DMS79 treated with DMSO at 0.1 percent for 48 hours (cell line): ENCODE results near the gene NEGR1.
"Not testable (repeated sequence)": the region's sequence is repeated elsewhere in the genome, so short reads cannot be mapped to it uniquely, and the experiment has no call there.

Experiments
- DNase-seq: peaks from one replicate; lab custom pipeline; 2025; lab: John Stamatoyannopoulos, UW

Gene NEGR1

DNA sequence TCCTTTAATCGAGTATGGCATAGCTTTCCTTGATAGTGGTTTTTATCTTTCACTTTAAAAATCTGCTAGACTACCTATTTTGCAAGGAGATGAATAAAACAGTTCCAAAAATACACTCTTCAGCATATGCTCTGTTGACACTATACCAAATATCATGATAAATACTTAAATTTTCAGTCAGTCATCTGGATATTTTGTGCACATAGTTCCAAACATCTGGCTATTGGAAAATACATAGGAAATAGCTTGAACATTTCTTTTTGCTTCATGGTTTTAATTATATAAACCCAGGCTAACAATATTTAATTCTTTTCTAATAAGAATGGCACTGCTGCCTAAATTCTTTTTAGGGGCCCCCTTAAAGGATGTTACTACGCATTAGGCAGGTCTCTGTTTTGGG, 342.1 kb downstream of the NEGR1 start:
- DNase-seq: no peak

- no peak for DNase-seq
These were observed 351.8 kb downstream of the NEGR1 start for GRCh38 chr1:71930511-71930910.

- no peak for DNase-seq
These were observed 360.3 kb downstream of the NEGR1 start for GRCh38 chr1:71921935-71922559.

DNA sequence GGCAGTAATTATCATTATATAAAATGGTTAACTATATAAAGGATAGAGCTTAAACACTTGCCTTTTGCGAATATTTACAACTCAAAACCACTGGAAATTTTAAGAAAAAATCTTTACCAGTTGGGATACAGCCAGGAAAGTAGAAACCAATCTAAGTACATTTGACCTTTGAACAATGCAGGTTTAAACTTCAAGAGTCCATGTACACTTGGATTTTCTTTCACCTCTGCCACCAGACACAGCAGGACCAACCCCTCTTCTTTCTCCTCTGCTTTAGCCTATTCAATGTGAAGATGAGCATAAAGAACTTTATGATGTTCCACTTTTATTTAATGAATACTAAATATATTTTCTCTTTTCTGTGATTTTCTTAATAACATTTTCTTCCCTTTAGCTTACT, 361.1 kb downstream of the NEGR1 start:
- DNase-seq: no peak

DNA sequence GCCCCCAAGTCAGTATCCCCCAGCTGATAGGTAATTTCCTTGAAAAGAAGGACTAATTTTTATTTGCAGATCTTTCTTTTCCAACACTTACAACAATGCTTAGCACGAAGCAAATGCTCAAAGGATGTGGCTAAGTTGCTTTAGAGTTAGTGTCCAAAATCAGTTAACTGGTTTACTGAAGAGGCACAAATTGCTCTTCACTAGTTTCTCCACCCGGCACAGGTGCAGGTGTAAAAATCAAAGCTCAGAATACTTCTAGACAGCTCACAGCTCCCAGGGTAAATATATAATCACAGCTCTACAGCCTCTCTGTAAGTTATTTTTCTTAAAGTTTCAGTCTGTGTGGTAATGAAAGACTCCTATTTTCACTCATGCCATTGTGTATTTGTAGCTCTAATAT, 361.8 kb downstream of the NEGR1 start:
- DNase-seq: no peak

DNA sequence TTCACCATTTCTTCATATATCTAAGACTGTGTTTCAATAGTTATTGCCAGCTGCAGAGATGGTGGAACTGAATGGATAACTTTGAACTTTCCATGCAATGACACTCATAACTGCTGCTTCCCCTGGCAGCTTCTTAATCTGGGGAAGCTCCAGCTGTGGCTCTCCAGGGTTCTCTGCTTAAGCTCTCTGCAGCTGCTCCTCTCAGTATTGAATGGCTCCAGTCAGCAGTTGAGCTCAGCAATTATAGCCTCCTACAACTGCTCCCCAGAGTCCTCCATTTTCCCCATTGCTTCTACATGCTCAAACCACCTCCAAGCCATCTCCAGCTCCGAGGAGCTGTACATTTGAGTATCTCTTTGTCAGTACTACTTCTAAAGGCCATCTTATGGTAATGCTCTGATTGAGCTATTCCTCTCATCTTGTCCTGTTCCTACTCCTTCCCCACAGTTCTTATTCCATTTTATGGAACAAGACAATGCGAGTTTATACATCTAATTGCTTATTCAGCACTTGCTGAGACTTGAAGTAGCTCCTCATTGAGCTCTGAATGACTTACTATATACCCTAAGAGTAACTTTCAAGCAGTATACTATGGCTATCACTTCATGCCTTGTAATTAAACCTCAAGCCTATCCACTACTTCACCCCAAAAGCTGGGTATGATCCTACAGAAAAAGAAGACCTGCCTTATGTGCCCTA, 362.4 kb downstream of the NEGR1 start:
- DNase-seq: no peak

- no peak for DNase-seq
These were observed 363.7 kb downstream of the NEGR1 start for GRCh38 chr1:71918630-71919029.

GRCh38 chr1:71916894-71917293, 365.4 kb downstream of the NEGR1 start:
- no peak for DNase-seq

DNA sequence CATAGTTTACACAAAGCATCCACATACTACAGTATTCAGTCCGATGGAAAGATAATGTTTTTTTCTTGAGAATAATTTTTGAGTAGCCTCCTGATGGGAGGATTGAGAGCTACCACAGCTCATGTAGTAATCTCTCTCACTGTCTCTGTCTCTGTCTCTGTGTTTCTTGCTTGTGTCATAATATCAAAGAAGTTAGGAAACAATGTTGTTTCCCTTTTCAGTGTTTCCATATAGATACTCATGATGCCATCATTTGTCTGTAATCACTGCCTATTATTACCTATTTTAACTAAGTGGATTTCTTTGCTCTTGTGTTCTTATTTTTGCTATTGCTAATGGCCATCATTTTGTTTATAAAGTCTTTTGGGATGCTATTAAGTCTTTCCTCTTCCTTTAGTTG, 367.7 kb downstream of the NEGR1 start:
- no peak for DNase-seq

- peak; percentile 95 for DNase-seq
These were observed 373.4 kb downstream of the NEGR1 start for GRCh38 chr1:71908871-71909390.

DNA sequence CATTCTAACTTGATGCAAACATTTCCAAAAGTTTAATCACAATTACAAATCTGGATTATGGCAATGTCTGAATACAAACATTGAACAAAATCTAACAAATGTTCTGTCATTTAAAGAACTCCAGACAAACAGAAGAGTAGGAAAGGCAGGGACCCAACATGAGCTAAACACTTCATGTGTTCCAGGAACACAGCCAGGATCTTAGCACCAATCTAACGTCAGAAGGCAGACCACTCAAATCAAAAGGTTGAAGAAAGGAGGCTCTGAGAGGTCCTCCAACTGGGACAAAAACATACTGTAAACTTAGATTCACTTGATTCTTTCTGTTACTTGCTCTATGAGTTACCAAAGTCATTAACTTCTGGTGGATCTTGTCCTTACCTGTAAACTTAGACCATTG, 374.0 kb downstream of the NEGR1 start:
- DNase-seq: peak; percentile 97

- DNase-seq: peak; percentile 85
These were observed 382.5 kb downstream of the NEGR1 start for GRCh38 chr1:71899881-71900280.

GRCh38 chr1:71888166-71888565, 394.2 kb downstream of the NEGR1 start:
- DNase-seq: not testable (repeated sequence)

DNA sequence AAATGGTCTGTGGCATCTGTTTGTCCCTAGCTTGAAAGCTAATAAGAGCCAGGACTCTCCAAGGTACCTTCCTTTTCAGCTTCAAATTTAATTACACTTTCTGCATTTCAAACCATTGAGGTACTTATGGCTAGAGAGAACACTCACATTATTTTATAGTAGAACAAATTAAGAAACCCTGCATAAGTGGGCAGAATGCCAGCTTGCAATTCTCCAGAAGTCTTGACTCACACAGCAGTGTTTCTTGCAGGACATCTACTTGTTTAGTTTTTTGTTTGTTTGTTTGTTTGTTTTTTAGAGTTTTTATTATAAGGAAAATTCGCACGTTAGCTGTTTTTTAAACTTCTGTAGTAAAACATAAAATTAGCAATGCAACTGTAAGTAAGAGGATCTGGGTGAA, 397.2 kb downstream of the NEGR1 start:
- peak; percentile 97 for DNase-seq

DNA sequence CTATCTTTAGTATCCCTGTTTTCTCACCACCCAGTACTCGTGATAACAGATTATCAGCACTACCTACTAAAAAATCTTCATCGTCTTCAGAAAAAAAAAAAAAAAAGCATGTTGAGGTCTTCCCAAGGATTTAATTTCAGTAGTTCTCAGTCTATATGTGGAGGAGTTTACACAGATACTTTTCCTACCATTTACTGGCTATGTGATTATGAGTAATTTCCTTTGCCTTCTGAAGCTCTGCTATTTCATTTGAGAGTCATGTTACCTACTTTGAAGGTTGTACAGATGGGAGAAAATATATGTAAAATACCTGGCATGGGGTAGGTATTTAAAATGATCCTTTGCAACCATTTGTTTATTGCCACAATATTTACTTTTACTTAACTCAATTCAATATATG, 399.7 kb downstream of the NEGR1 start:
- DNase-seq: no peak

DNA sequence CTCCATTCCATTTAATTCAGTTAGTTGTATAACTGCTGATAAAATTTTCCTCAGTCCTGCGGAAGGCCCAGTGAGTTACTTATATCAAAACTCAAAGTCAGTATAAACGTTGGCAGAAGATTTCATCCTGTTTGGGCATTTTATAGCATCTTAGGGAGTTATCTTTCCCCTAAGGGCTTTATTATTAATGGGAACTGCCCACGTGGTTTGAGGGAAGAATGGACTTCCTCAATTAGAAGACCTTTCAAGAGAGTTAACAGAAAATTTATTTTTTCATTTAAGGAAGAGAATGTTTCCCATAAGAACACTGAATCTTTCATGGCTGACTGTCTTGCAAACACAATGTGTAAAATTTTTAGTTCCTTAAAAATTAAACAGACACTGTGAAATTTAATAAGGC, 400.1 kb downstream of the NEGR1 start:
- peak; percentile 15 for DNase-seq

DNA sequence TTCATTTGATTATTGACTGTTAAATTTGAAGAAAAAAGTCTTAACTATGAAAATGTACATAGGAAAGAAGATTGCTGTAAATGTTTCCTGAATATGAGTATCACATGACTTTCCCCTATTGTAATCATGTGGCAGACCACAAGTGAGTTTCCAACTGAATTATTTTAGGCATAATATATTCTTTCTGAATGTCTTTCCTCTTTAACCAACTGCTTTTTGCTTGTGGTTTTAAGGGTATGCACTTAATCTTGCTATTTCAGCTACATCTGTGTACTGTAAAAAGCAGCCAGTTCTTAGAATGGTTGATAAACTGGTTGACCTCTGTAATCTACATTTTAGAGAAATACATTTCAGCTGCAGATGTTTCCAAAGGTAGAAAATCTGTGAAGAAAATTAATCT, 400.7 kb downstream of the NEGR1 start:
- DNase-seq: peak; percentile 19

DNA sequence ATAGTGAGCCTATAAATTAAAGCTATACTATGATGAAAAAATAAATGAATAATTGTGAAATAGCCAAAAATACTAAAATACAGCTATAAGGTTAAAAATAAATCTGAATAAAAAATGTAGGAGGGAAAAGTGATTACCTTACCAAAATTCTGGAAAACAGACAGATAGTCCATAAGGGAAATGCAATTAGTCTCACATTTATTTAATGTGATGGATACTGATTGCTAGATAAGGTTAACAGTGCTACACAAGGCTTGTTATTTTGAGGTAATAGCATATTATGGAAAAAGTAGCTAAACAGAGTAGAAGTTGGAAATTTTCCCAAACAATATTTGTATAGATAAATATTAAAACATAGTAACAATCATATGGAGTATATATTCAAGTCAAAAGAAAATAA, 413.0 kb downstream of the NEGR1 start:
- DNase-seq: no peak

GRCh38 chr1:71862756-71863155, 419.6 kb downstream of the NEGR1 start:
- DNase-seq: no peak

DNA sequence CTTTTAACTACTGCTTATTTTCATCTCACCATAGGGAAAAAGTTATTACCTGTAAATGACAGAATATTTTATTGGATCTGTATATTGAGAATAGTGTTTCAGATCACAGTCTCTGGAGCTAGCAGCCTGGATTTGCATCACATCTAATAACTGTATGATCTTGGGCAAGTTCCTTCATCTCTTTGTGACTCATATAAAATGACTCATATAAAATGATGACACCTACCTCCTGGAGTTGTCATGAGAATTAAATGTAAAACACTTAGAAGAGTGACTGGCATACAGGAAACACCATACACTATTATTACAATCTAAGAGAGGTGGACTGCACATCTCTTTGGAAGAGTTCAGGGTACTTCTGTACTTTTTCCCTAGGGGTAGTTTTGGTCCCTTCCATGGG, 421.3 kb downstream of the NEGR1 start:
- no peak for DNase-seq

DNA sequence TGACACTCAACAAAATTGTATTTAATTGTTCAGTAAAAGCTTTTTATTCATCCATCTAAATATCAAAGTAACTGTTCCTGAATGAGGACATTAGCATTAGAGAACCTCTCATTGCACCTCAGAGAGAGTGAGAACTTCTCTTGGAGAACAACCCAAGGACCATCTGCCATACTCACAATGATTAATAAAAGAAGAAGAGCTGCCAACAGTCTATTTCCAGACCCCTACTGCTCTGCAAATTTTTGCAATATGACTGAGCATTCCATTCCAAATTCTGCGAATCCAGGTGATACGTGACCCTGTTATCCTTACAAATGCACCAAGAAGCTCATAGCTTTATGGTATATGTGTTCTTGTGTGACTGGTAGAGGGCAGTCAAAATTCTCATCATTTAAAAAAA, 422.5 kb downstream of the NEGR1 start:
- DNase-seq: no peak

GRCh38 chr1:71857862-71858261, 424.5 kb downstream of the NEGR1 start:
- peak; percentile 30 for DNase-seq

GRCh38 chr1:71853360-71853759, 429.0 kb downstream of the NEGR1 start:
- no peak for DNase-seq

GRCh38 chr1:71850936-71851335, 431.4 kb downstream of the NEGR1 start:
- DNase-seq: no peak
